Stimulated activated naive CD4-positive, alpha-beta T cell (primary cell): Measurements from ENCODE around the gene BANP.
"Not testable (repeated sequence)": the region's sequence is repeated elsewhere in the genome, so short reads cannot be mapped to it uniquely, and the experiment has no call there.

Source experiments
- DNase-seq, 6 experiments: peaks; one replicate each; lab custom pipeline; 2025; lab: John Stamatoyannopoulos, UW

BANP gene

DNA sequence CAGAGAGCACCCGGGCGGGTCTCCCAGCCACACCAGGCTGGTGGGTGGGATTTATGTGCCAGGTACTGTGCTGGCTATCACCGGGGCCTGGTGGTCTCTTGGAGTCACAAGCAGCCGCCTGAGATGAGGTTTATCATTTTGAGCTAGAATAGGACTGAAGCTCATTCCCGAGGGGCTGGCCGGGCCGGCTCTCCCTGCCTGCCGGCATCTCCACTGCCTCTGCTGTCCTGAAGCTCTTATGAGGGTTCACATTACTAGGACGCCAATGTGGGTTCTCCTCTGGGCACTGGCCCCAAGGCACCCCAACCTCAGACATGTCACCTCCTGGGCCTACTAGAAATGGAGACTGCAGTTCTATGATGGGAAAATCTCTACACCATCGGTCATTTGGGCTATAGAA lies 137.4 kb downstream of the BANP start:
- DNase-seq: not testable (repeated sequence)

DNA sequence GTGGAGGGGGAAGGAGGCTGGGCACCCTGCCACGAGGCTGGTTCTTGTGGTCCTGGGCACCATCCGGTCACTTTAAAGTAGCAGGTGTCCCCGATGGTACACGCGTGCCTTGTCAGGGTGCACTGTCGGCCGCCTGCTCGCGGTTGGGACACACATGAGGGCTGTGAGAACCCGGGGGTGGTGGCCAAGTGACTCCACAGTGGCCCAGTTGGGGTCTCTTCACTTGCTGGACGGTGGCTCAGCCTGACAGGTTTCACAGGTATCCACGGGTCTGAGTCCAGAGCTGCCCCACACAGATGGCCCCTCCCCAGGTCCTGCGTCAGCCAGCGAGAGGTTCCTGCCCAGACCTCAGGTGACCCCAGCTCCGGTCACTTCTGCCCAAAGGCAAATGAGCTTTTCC lies 137.8 kb downstream of the BANP start:
- not testable (repeated sequence) for DNase-seq

- DNase-seq: not testable (repeated sequence)
Measured at GRCh38 chr16:88089632-88090376, 138.6 kb downstream of the BANP start.

DNA sequence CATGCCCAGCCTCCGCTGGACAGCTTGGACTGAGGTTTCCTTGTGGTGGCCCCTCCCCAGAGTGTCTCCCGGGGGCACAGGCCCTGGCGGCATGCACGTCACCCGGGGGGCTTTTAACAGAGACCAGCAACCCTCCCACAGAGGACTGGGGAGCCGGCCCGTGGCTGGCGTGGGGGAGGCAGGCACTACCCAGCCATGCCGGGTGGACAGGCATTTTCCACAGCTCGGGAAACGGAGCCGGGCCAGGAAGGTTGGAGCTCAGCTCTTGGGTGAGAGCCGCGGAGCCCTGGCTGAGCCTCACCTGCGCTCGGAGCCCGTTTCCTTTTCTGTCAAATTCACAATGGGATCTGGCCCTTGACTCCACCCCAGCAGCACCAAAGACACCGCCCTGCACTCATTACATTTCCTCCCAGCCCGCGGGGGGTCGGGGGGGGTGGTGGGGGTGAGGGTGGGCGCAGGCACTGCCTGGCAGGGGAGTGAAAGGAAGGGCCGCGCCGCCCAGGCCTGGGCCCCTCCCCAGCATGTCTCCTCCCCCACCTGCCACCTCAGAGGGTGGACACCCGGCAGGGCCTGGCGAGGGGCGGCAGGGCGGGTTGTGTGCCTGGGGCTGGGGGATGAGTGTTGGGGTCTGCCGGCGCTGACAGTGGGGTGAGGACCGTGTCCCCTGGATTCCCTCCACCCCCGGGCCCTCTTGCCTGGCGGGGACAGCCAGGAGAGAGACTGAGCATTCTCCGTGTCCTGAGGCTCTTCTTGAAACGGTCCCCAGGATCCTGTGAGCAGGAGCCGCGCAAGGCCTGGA lies 139.3 kb downstream of the BANP start:
- DNase-seq: not testable (repeated sequence)

DNA sequence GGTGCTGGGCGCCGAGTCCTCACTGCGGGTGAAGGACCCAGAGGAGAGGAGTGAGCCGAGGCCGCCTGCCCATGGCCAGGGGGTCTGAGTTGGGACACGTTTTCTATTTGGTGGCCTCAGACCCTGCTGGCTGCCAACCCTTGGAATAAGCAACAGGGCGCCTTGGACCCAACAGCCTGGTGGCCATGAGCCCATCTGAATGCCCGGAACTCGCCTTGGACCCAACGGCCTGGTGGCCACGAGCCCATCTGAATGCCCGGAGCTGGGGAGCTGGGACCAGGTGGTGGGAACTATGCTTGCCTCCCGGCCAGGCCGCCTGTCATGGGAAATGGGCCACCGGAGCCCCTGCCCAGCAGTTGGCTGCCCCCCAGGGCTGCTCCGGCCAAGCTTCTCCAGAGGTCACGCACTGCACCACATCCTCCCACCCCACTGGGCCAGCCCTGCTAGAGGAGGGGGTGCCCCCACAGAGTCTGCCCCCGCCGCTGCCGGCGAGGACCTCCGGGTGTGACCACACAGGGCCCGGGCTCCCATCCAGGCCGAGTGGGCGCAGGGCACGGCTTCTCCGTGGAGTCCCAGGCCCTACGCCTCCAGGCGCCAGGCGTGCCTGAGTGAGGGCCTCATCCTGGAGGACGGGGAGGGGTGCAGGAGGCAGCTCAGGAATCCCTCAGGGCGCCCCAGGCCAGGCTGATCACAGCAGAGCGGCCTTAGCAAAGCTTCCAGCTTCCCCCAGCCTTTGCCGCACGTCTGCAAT lies 140.2 kb downstream of the BANP start:
- not testable (repeated sequence) for DNase-seq

GRCh38 chr16:88091972-88092302 lies 140.7 kb downstream of the BANP start:
- not testable (repeated sequence) for DNase-seq

DNA sequence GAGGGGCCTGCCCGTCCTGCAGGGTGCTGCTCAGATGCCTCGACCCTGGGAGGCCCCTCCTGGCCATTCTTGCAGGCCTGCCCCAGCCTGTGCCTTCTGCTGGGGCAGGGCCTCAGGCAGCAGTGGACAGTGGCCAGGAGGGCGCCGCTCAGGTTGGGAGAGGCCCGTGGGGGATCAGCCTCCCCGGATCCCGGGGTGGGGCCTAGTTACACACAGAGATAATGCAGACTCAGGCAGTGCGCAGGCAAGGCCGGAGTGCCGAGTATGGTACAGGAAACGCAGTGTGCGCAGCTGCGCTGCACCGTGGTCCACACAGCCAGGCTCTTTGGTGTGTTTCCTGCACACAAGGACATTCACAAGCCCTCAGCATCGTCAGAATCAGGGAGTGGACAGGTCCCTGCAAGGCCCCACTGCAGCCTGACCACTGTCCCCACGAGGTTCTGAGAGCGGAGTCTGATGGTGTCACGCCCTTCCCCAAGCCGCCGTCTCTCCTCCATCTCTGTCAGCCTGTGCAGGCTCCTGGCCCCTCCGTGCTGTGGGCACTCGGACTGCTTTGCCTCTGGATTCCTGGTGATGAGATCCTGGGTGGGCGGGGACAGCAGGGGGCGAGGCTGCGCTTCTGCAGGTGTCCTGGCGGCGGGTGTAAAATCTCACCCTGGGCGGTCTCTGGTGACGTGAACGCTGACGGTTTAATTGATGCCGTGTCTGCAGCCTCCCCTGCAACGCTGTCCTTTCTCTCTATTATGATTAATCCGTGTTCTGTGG lies 141.7 kb downstream of the BANP start:
- not testable (repeated sequence) for DNase-seq

- DNase-seq: not testable (repeated sequence)
Measured at GRCh38 chr16:88093556-88094252, 142.5 kb downstream of the BANP start.

GRCh38 chr16:88094253-88094575 lies 143.0 kb downstream of the BANP start:
- DNase-seq: not testable (repeated sequence)

DNA sequence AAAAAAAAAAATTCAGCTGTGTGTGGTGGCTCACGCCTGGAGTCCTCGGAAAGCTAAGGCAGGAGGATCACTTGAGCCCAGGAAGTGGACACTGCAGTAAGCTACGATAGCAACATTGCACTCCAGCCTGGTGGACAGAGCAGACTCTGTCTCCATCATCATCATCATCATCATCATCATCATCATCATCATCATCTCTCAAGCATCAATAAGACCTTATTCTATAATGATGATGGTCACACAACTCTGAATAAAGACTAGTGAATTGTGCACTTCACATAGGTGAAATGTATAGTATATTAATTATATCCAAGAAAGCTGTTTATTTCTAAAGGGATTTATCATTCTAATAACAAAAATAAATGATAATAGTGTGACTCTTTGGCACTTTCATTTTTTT lies 143.7 kb downstream of the BANP start:
- not testable (repeated sequence) for DNase-seq

DNA sequence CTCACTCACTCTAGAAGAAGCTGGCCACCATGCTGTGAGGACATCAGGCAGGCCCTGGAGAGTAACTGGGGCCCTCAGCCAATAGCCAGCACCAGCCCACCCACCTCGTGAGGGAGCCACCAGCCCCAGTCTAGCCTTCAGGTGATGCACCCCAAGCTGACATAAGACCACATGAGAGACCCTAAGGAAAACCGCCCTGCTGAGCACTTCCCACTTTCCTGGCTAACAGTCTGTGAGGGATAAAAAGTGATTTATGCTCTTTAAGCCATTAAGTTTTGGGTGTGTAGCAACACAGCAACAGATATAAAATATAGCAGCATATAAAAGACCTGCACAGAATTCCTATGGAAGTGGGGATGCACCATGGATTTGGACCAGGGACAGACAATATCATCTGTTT lies 145.4 kb downstream of the BANP start:
- DNase-seq: not testable (repeated sequence)

DNA sequence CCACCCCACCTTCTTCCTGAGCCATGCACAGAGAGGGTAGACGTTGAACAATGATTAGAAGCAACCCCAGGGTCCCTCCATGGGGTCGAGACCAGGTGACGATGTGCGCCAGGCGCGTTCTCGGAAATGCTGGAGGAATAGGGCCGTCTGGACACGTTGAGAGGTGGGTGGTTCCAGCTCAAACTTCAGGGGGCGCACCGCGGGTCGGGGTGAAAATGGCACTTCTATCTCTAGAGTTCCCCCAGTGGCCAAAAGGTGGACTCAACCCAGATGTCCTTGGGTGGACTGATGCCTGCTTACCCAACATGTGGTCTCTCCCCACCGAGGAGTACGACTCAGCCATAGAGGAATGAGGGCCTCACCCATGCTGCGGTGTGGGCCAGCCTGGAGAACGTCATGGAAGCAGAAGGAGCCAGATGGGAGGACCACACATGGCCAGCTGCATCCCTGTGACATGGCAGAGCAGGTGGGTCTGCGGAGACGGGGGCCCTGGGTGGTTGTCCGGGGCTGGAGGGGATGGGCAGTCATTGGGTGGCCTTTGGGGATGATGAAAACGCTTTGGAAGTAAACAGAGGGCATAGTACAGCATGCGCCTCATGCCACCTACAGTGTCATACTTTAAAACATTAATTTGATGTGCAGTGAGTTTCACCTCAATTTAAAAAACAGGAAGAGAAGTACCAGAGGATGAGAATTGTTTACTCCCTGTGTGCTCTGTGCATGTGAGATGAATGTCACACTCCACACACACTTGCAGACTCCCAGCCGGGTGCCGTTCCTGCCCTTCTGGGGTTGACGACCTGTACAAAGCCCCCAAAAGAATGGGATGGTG lies 147.7 kb downstream of the BANP start:
- DNase-seq: not testable (repeated sequence)

- no peak for DNase-seq
Measured at GRCh38 chr16:88099563-88099890, 148.3 kb downstream of the BANP start.

- DNase-seq: not testable (repeated sequence)
Measured at GRCh38 chr16:88099956-88100355, 148.7 kb downstream of the BANP start.

DNA sequence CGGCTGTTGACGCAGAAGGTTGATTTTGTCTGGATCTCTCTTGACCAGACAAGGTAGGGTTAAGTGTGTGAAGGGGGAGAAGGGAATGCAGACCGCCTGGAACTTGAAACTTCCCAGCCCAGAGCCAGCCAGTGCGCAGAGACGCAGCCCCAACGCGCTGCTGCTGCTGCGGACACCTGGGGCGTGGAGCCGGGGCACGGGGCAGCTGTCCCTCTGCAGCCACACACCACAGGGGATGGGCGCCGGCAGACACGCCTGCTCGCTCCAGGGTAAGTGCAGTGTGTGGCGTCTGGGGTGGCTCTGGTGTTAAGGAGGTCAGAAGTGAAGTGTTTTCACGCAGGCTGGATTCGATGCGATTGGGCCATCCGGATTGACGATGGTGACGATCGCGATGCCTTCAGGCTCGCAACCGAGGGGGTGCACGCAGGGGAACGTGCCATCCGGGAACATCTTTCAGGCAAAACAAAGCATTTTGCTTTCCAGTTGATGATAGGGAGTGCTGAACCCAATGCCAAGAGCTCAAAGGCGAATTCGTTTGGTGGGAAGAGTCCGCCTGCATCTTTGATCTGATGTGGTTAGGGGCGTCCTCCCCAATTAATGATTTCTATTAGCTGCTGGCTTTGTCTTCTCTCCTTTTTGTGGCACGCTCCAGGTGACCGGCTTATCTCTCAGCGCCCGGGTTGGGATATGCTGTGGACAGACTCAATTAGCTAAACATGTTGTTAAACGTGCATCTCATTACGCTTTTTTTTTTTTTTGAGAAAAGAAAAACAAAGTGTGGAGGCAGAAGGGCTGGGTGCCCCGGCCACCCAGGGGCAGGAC lies 149.8 kb downstream of the BANP start:
- not testable (repeated sequence) for DNase-seq

DNA sequence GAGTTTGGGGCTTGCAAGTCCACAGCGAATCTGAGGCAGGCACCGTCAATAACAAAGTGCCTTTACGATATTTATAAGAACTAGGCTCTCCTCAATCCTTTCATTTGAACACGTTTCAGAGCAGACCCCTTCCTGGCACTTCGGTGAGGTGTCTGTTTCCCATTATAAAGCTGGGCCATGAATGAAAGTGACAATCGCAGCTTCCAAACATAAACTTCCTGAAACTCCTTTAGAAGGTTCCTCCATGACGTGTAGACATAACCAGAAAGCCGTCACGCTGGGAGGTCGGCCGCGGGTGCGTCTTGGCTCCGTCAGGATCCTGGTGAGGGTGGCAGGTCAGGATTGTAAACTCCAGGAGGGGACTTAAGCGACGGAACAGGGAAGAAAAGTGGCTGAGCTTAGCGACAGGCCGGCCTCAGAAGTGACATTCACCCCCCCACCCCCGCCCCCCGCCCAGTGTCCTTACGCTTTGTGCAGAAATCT lies 150.4 kb downstream of the BANP start:
- not testable (repeated sequence) for DNase-seq

- no peak for DNase-seq
Measured at GRCh38 chr16:88102597-88102996, 151.4 kb downstream of the BANP start.

DNA sequence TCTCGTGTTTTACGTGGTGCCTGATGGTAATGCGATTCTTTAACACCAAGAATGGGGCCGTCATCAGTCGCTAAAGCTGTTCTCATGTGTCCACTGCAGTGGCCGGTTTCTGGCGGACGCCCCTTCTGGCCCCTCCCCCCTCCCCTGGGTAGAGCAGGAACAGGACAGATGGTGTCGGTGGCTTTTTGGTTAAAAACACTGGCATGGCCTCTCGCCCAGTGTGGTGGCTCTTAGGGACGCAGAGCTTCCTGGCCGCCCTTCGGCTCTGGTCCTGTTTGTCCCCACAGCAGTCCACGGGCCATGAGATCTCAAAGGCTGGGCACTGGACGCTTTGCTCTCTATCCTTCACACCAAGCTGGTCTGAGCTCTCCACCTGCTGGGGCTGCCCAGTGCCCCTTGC lies 151.8 kb downstream of the BANP start:
- no peak for DNase-seq

DNA sequence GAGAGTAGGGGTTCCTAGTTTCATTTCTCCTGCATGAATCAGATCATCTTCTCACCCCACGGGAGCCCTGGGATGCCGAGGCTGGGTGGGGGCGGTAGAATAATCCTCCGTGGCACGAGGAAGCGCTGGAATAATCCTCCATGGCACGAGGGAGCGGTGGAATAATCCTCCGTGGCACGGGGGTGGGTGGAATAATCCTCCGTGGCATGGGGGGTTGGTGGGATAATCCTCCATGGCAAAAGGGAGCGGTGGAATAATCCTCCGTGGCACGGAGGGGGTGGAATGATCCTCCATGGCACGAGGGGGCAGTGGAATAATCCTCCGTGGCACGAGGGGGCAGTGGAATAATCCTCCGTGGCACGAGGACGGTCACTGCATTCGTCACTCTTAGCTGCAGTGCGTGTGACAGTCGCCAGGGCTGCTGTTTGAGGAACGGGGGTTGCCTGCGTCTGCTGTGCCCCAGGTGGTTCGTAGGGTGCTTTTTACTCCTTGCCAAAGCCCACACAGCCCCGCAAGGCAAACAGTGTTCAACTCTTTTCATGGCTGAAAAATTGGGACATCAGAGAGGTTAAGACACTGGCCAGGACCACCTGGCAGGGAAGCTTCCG lies 152.5 kb downstream of the BANP start:
- DNase-seq: no peak
